HPDE6-E6E7 (cell line): ENCODE data around the gene C19orf67.

Experiments used
- DNase-seq: peaks from one replicate; pipeline ENCODE4 v3.0.0; 2011; ENCODE audit warnings: missing footprints; ENCODE audit errors: extremely low spot score

C19orf67 gene

GRCh38 chr19:14107581-14108461 lies 22.2 kb upstream of the C19orf67 start:
- no peak for DNase-seq

GRCh38 chr19:14106840-14107239 lies 21.3 kb upstream of the C19orf67 start:
- no peak for DNase-seq

- no peak for DNase-seq
Observed at GRCh38 chr19:14105680-14106079, 20.1 kb upstream of the C19orf67 start.

GRCh38 chr19:14103310-14103709 lies 17.7 kb upstream of the C19orf67 start:
- DNase-seq = no peak

- DNase-seq = no peak
Observed at GRCh38 chr19:14102756-14103155, 17.2 kb upstream of the C19orf67 start.

GRCh38 chr19:14102102-14102696 lies 16.6 kb upstream of the C19orf67 start:
- DNase-seq = no peak

GRCh38 chr19:14101003-14101545 lies 15.5 kb upstream of the C19orf67 start:
- no peak for DNase-seq

GRCh38 chr19:14097532-14098151 lies 12.1 kb upstream of the C19orf67 start:
- no peak for DNase-seq

GRCh38 chr19:14096272-14096992 lies 10.8 kb upstream of the C19orf67 start:
- DNase-seq = no peak

- no peak for DNase-seq
Observed at GRCh38 chr19:14094854-14095253, 9.3 kb upstream of the C19orf67 start.

GRCh38 chr19:14093117-14093823 lies 7.7 kb upstream of the C19orf67 start:
- DNase-seq = no peak

- no peak for DNase-seq
Observed at GRCh38 chr19:14091813-14092462, 6.4 kb upstream of the C19orf67 start.

GRCh38 chr19:14091081-14091812 lies 5.7 kb upstream of the C19orf67 start:
- DNase-seq = no peak

- no peak for DNase-seq
Observed at GRCh38 chr19:14090509-14091080, 5.0 kb upstream of the C19orf67 start, which contains the start of gene SAMD1. Gene SAMD1, minus strand, starts transcription at chr19:14090751.

GRCh38 chr19:14089662-14090508 lies 4.3 kb upstream of the C19orf67 start:
- no peak for DNase-seq

GRCh38 chr19:14089412-14089661 lies 3.8 kb upstream of the C19orf67 start:
- DNase-seq = no peak

GRCh38 chr19:14088634-14089411 lies 3.2 kb upstream of the C19orf67 start:
- DNase-seq = no peak

GRCh38 chr19:14086098-14086497 lies 515 bp upstream of the C19orf67 start:
- DNase-seq = no peak
